ENCODE results near the gene GIT2.

The GIT2 gene

DNA sequence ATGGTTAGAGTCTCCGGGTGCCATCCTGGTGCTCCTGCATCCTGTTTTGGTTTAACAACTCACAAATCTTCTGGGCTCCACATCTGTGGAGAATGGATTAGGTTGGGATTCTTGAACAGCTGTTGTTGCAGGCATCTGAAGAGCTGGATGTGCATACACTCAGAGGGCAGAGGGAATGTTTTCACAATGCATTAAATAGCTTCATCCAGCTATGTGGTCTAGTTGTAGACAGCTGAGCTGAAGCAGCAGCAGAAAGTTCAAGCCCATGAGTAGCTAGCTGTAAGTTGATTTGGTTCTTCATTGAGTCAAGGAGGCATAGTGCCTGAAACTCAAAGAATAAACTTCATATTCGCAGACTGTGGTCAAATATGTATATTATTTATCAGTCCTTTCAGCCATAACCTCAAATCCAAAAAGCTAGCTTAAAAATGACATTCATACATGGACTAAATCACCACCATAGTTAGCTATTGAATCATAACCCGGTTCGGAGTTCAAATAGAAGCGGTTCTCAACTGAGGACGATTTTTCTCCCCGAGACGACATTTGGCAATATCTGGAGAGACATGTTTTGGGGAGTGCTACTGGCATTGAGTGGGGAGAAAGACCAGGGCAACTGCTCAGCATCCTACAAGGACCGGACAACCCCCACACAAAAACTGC, 2.2 kb upstream of the GIT2 start:
- peak overlapping the region; percentile 82 for H3K4me3 ChIP-seq (ENCODE audit: low read depth, low read length)
- TF ChIP-seq, protein P1, sequence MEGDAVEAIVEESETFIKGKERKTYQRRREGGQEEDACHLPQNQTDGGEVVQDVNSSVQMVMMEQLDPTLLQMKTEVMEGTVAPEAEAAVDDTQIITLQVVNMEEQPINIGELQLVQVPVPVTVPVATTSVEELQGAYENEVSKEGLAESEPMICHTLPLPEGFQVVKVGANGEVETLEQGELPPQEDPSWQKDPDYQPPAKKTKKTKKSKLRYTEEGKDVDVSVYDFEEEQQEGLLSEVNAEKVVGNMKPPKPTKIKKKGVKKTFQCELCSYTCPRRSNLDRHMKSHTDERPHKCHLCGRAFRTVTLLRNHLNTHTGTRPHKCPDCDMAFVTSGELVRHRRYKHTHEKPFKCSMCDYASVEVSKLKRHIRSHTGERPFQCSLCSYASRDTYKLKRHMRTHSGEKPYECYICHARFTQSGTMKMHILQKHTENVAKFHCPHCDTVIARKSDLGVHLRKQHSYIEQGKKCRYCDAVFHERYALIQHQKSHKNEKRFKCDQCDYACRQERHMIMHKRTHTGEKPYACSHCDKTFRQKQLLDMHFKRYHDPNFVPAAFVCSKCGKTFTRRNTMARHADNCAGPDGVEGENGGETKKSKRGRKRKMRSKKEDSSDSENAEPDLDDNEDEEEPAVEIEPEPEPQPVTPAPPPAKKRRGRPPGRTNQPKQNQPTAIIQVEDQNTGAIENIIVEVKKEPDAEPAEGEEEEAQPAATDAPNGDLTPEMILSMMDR (IDR thresholded peaks at IDR 0.05; ENCODE audit: borderline replicate concordance, insufficient read depth, low read depth, low read length), result no peak

DNA sequence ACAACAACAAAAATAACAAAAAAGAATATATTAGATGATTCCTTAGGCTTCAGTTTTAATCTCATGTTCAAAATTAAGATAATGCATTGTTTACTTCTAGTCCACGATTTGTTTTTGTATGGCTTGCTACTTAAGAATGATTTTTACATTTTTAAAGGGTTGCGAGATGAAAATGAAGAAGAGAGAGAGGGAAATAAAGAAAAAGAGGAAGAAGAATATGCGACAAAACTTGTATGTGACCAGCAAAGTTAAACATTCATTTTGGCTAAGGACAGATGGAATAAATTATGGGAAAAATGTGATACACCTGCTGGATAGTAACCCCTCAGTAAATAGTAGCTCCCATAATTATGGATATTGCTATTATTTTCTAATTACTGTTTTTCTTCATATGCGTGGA, 1.2 kb upstream of the GIT2 start:
- TF ChIP-seq, protein P1 (IDR thresholded peaks at IDR 0.05; ENCODE audit: borderline replicate concordance, insufficient read depth, low read depth, low read length), result no peak

DNA sequence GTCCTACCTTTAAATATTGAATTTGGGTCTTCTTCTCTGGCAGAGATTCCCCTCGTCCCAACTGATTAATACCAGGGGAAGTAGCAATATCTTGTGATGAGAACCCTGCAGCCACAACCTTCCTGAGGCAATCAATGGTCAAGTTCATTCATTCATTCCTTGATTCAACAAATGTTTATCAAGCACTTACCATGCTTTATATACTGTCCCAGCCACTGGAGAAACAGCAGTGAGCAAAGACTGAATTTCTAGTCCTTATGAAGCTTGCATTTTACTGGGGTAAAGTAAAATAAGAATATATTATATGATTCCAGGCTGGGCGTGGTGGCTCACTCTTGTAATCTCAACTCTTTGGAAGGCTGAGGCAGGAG, 300 bp upstream of the GIT2 start:
- TF ChIP-seq, protein P1 (IDR thresholded peaks at IDR 0.05; ENCODE audit: borderline replicate concordance, insufficient read depth, low read depth, low read length), result no peak
- peak overlapping the region; percentile 99 for H3K4me3 ChIP-seq (ENCODE audit: low read depth, low read length)

More for the DNA sequence above, 1.2 kb upstream of the GIT2 start:
- no peak overlapping the region for H3K4me3 ChIP-seq (ENCODE audit: low read depth, low read length)

DNA sequence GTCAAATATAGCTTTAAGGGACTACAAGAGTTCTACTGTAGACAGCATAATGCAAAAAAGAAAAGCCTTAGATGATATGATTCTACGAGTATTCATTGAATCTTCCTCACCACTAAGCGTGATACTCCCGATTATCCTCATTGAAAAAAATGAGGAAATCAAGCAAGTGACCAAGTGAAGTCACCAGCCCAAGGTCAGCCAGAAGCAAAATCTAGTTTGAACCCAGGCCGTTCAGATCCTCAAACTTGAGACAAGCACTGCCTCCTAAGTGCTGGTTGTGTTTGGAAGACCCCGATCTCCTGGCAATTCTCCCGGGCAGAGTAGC, 845 bp downstream of the GIT2 start:
- H3K4me3 ChIP-seq (ENCODE audit: low read depth, low read length), result peak overlapping the region; percentile 99
- TF ChIP-seq, protein P1 (IDR thresholded peaks at IDR 0.05; ENCODE audit: borderline replicate concordance, insufficient read depth, low read depth, low read length), result no peak

DNA sequence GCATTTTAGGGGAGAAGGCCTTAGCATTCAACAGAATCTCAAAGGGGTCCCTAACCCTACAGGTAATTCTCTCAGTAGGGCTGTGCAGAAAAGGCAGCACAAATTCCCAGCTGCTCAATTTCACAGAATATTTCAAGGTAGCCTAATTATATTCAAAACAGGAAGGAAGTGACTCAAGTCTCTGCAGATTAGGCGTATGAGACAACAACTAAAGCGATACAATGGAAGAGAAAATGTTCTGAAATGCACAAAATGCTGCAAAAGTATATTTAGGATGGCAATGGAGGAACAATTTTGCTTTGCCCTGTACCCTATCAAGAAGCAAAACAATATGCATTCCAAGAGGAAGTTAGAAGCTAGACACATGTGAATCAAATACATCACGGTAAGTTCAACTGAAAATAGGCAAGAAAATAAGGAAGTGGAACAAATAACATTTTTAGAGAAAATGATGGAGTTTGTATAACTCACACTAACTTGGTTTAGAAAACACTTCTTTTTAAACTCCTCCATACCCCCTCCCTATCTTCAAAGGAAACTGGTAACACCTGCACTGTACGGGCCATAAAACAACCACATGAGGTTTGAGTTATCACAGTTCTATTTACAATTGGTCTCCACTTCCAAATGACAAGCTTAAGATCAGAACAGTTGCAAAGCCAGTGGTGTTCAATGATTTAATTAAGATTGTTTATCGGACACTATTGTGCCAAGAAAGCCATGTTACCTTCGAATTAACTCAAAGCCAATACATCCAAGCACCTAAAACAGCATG, 1.6 kb downstream of the GIT2 start:
- peak overlapping the region; percentile 99 for H3K4me3 ChIP-seq (ENCODE audit: low read depth, low read length)
- TF ChIP-seq, protein P1 (IDR thresholded peaks at IDR 0.05; ENCODE audit: borderline replicate concordance, insufficient read depth, low read depth, low read length), result no peak

DNA sequence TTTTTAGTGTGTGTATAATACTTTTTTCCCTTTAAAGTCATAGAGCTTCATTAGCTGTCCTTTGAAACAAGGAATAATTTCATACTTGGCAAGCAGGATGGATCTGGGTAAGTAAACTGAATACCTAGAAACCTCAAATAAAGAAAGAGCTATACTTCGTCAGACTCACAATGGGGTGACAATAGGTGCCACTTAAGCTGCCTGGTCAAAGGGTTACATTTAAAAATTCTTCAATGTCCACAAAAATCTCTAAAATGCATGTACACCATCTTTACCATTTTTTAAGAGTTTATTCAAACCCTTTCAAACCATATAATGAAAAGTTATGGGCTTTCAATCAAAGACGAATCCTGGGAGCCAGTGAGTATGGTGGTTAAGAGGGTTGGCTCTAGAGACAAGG, 3.1 kb downstream of the GIT2 start:
- TF ChIP-seq, protein P1 (IDR thresholded peaks at IDR 0.05; ENCODE audit: borderline replicate concordance, insufficient read depth, low read depth, low read length), result no peak
- no peak overlapping the region for H3K4me3 ChIP-seq (ENCODE audit: low read depth, low read length)

DNA sequence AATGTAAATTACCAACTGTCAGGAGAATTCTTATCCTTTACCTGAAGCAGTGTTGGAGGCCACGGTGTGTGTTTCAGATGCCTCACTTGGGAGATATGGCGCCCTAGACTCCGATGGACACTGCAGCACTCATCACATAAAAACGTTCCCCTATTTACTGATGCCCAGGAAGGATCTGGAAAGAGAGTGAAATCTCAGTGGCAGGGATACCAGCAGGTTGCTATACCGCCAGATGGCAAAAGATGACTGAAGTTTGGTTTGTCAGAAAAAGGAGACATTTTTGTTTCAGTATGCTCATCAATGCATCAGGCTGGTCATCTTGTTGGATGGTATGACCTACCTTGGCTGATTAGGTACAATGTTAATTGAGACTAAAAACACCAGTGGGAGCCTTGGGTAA, 4.6 kb downstream of the GIT2 start:
- TF ChIP-seq, protein P1 (IDR thresholded peaks at IDR 0.05; ENCODE audit: borderline replicate concordance, insufficient read depth, low read depth, low read length), result no peak
- no peak overlapping the region for H3K4me3 ChIP-seq (ENCODE audit: low read depth, low read length)
